Activated CD4-positive, alpha-beta T cell treated with anti-CD3 and anti-CD28 coated beads, Interleukin-2, amount 10 ng/mL, durations not matched to agents 7 days and 5 days (primary cell): Measurements from ENCODE around the gene ZNF648. TPM values are rescaled to one million over a fixed set of nuclear protein-coding genes. Genes with fewer than 3 reads are reported as not detected.

Experiments used
- CTCF ChIA-PET: fragments of 350-600 bp; sonication (Branson Sonifier 250); formaldehyde crosslinking; loops from one replicate; lab custom pipeline; 2021; ENCODE audit warnings: antibody characterized with exemption; lab: Charles Lee
- POLR2A ChIA-PET: fragments of 350-600 bp; sonication (Branson Sonifier 250); formaldehyde crosslinking; loops from one replicate; lab custom pipeline; 2021; ENCODE audit warnings: antibody characterized with exemption; lab: Charles Lee
- DNase-seq: peaks from one replicate; pipeline ENCODE4 v3.0.0-alpha.2; 2020
- H3K27ac Mint-ChIP-seq: one replicate; pipeline ENCODE4 v1.8.0; 2021; ENCODE audit warnings: mild to moderate bottlenecking, moderate library complexity, mixed read lengths
- H3K27me3 Mint-ChIP-seq: one replicate; pipeline ENCODE4 v1.8.0; 2021; ENCODE audit warnings: mixed read lengths
- H3K36me3 Mint-ChIP-seq: one replicate; pipeline ENCODE4 v1.8.0; 2021; ENCODE audit warnings: low read depth, mixed read lengths
- H3K4me1 Mint-ChIP-seq: one replicate; pipeline ENCODE4 v1.8.0; 2021; ENCODE audit warnings: mixed read lengths
- H3K4me3 Mint-ChIP-seq: one replicate; pipeline ENCODE4 v1.8.0; 2021; ENCODE audit warnings: mild to moderate bottlenecking, moderate library complexity, mixed read lengths
- H3K9me3 Mint-ChIP-seq: one replicate; pipeline ENCODE4 v1.8.0; 2021; ENCODE audit warnings: mixed read lengths
- total RNA-seq, 2 experiments: library from RNA; stranded (reverse); gene quantifications; one replicate each; pipeline ENCODE4 v1.2.3, GENCODE V29; 2021

Gene ZNF648
- total RNA-seq, 2 experiments from 2014 or later: not detected

DNA sequence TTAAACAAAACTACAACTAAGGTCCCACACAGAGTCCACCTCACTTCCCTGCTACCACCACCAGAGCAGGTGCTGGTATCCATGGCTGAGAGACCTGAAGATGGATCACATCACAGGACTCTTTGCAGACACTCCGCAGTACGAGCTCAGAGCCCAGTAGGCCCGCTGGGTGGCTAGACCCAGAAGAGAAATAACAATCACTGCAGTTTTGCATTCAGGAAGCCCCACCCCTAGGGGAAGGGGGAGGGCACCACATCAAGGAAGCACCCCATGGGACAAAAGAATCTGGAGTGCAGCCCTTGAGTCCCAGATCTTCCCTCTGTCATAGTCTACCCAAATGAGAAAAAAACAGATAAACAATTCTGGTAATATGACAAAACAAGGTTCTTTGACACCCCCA lies 56.9 kb downstream of the ZNF648 start:
- Mint-ChIP-seq H3K27me3 (peaks cover 7% of the 10 kb centered on the region), H3K36me3 (no peaks in the 10 kb centered on the region), H3K4me1 (no peaks in the 10 kb centered on the region), H3K9me3 (peaks cover 19% of the 10 kb centered on the region), H3K4me3 (no peak overlapping the region), H3K27ac (no peak overlapping the region)
- no peak for DNase-seq
- POLR2A ChIA-PET: no interaction called here
- CTCF ChIA-PET: interaction anchor here (1.5 kb wide), 1 partner anchor 50 kb away, joined by 3 read pairs; no protein-coding TSS in a partner anchor
